ENCODE measurements around the gene KCNJ16. TPM values are rescaled to one million over a fixed set of nuclear protein-coding genes. Genes with fewer than 3 reads are reported as not detected.
"Not testable (repeated sequence)": the region's sequence is repeated elsewhere in the genome, so short reads cannot be mapped to it uniquely, and the experiment has no call there.

KCNJ16 gene
- total RNA-seq = not detected in 2 replicates

DNA sequence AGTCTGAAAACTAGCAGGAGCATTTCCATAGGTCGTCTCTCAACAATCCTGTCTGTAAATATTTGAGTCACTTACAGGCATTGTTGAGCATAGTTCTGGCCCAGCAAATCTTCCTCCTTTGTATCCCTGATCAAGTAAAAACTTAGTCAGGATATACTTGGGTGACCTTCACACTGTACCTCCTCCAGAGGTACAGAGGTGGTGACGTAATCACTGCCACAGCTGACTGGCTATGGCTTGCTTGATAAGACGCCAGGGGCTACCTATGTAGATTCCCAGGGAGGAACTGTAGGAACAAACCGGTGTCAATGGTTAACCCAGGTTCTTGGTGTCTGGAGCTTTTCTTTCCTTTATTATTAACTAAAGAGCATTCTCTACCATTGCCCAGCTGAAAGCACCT is at the start of gene KCNJ16:
KCNJ16 (plus strand) TSS at position 270 of the 400 bp plus-strand sequence. CDS start 56,863 bp downstream, outside the sequence.
- Mint-ChIP-seq H3K4me1 (no peaks in the 10 kb centered on the region), H3K36me3 (ENCODE audit: low read depth) (no peaks in the 10 kb centered on the region), H3K27ac (no peak within 1 kb of the TSS), H3K9me3 (no peaks in the 10 kb centered on the region), H3K4me3 (no peak within 1 kb of the TSS), H3K27me3 (peaks cover 7% of the 10 kb centered on the region)
- intact Hi-C loops (cut with micrococcal nuclease) = no loop called here
- DNase-seq = no peak

DNA sequence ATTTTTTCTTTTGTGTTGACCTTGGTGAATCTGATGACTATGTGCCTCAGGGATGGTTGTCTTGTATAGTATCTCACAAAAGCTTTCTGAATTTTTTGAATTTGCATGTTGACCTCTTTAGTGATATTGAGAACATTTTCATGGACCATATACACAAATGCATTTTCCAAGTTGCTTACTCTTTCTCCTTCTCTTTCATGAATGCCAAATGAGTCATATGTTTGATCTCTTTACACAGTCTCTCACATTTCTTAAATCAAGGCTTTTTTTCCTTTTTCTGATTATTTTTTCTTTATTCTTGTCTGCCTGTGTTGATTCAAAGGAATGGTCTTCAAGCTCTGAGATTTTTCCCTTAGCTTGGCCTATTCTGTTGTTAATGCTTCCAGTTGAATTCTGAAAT is 46.6 kb upstream of the KCNJ16 start:
- Mint-ChIP-seq H3K36me3 (ENCODE audit: low read depth) (no peaks in the 10 kb centered on the region), H3K27me3 (no peaks in the 10 kb centered on the region), H3K4me3 (no peak overlapping the region), H3K4me1 (no peaks in the 10 kb centered on the region), H3K9me3 (peaks cover 3% of the 10 kb centered on the region), H3K27ac (no peak overlapping the region)
- intact Hi-C loops (cut with micrococcal nuclease) = no loop called here
- no peak for DNase-seq

DNA sequence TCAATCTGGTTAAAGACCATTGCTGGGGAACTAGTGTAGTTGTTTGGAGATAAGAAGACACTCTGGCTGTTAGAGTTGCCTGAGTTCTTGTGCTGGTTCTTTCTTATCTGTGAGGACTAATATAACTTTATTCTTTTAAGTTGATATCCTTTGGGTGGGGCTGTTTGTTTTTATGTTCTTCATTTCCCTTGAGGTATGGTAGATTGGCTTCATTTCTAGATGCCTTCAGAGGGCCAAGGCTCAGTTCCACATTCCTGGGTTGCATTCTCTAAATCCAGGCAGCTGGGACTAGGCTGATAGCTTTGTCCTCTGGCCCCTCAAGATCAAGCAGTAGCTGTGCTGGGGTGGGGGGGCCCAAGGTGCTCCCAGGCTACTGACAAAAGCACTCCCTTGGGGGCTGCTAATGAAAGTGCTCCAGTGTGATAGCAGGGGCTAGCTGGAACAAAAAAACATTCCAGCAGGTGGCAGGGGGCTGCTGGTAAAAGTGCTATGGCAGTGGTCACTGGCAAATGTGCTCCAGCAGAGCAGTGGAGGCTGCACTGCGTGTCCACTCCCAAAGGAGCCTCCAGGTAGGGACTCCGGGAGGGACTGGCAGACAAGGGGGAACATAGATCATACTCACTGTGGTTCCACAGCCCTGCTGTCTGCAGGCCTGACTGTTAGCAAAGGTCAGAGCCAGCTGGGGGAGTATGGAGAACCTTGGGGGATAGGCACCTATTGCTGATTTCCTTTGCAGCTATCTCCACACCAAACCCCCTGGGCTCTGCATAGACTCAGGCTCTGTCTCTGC is 45.9 kb upstream of the KCNJ16 start:
- H3K4me1 Mint-ChIP-seq = no peaks in the 10 kb centered on the region
- no peaks in the 10 kb centered on the region for H3K27me3 Mint-ChIP-seq
- DNase-seq = no peak
- H3K27ac Mint-ChIP-seq = no peak overlapping the region
- H3K9me3 Mint-ChIP-seq = peaks cover 4% of the 10 kb centered on the region
- H3K36me3 Mint-ChIP-seq (ENCODE audit: low read depth) = no peaks in the 10 kb centered on the region
- intact Hi-C loops (cut with micrococcal nuclease) = no loop called here
- H3K4me3 Mint-ChIP-seq = no peak overlapping the region

DNA sequence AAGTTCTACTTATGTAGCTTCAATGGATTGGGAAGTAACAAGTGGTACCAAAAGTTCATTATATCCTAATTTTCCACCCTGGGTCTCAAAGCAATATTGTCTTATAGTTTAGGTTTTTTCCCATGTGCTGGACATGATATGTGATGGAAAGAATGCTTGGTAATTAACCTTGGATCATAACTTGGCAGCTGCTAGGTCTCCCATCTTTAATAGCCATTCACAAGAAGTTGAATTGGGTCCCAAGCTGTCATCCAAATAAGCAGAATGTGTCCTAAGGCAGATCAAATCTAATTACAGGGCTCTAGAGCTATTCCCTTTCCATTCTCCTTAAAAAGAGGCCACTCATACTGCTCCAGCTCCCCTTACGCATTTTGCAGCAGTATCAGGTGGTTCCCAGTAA is 44.7 kb upstream of the KCNJ16 start:
- Mint-ChIP-seq H3K4me3 (no peak overlapping the region), H3K4me1 (no peaks in the 10 kb centered on the region), H3K27me3 (no peaks in the 10 kb centered on the region), H3K27ac (no peak overlapping the region), H3K36me3 (ENCODE audit: low read depth) (no peaks in the 10 kb centered on the region), H3K9me3 (peaks cover 4% of the 10 kb centered on the region)
- intact Hi-C loops (cut with micrococcal nuclease) = no loop called here
- no peak for DNase-seq

DNA sequence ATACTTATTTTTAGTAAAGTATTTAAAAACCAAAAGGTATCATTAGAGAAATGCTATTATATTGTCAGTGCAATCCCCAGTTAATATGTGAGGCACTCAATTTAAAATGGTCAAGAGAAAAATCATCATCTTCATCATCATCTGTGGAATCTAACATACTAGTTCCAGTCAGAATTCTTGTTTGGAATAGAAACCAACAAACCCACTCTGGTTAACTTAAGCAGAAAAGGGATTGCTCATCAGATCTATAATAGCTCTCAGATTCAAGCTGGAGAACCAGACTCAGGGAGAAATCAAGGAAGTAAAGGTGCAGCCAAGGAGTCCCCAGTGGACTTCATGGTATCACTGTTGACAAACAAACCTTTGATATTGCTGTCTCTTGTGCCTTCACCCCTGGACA is 43.7 kb upstream of the KCNJ16 start:
- no peaks in the 10 kb centered on the region for H3K4me1 Mint-ChIP-seq
- no peaks in the 10 kb centered on the region for H3K36me3 Mint-ChIP-seq (ENCODE audit: low read depth)
- intact Hi-C loops (cut with micrococcal nuclease) = no loop called here

GRCh38 chr17:70033165-70033564 is 41.9 kb upstream of the KCNJ16 start:
- H3K4me1 Mint-ChIP-seq = no peaks in the 10 kb centered on the region
- intact Hi-C loops (cut with micrococcal nuclease) = no loop called here
- H3K9me3 Mint-ChIP-seq = peaks cover 4% of the 10 kb centered on the region
- no peaks in the 10 kb centered on the region for H3K27me3 Mint-ChIP-seq
- DNase-seq = no peak
- H3K4me3 Mint-ChIP-seq = no peak overlapping the region
- no peak overlapping the region for H3K27ac Mint-ChIP-seq
- no peaks in the 10 kb centered on the region for H3K36me3 Mint-ChIP-seq (ENCODE audit: low read depth)

More for the DNA sequence above, 43.7 kb upstream of the KCNJ16 start:
- Mint-ChIP-seq H3K27me3 (no peaks in the 10 kb centered on the region), H3K9me3 (peaks cover 4% of the 10 kb centered on the region), H3K4me3 (no peak overlapping the region), H3K27ac (no peak overlapping the region)
- no peak for DNase-seq

DNA sequence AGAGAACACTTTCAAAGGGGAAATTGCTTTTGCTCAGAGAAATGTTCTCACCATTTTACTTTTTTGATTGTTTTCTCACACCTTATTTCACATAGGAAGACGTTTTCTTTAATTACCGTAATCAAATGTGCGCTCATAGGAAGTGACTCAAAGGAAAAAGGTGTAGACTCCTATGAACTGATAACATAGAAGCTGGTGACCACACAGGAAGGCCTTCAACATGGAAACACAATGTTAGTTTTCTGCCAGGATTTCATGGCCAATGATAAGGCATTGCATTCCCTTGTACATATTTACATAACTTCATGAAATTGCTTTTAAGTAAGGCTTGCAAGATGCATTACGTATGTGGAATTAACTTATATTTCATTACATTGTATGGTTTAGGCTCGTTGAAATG is 40.9 kb upstream of the KCNJ16 start:
- DNase-seq = no peak
- no peak overlapping the region for H3K27ac Mint-ChIP-seq
- intact Hi-C loops (cut with micrococcal nuclease) = no loop called here
- no peaks in the 10 kb centered on the region for H3K36me3 Mint-ChIP-seq (ENCODE audit: low read depth)
- H3K4me3 Mint-ChIP-seq = no peak overlapping the region
- peaks cover 4% of the 10 kb centered on the region for H3K9me3 Mint-ChIP-seq
- H3K4me1 Mint-ChIP-seq = no peaks in the 10 kb centered on the region
- H3K27me3 Mint-ChIP-seq = no peaks in the 10 kb centered on the region

DNA sequence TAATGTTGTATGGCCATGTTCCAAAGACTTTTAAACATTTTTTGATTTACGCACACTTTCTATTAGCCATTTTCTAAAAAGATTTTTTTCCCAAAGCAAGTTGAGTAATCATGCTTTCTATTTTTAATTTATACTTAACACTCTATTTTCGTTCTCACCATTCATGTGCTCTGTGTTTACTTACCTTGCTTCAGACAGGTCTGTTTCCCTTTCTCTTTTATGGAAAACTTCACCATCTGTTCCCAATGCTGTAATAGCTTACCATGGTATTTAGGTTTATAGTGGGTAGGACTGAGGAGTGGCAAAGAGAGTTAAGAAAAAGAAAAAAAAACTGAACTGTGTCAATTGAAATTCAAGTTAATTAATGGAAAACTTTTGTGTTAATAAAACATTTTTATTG is 37.5 kb upstream of the KCNJ16 start:
- Mint-ChIP-seq H3K4me3 (no peak overlapping the region), H3K36me3 (ENCODE audit: low read depth) (no peaks in the 10 kb centered on the region), H3K9me3 (peaks cover 4% of the 10 kb centered on the region), H3K27ac (no peak overlapping the region), H3K4me1 (no peaks in the 10 kb centered on the region), H3K27me3 (no peaks in the 10 kb centered on the region)
- intact Hi-C loops (cut with micrococcal nuclease) = no loop called here
- no peak for DNase-seq

DNA sequence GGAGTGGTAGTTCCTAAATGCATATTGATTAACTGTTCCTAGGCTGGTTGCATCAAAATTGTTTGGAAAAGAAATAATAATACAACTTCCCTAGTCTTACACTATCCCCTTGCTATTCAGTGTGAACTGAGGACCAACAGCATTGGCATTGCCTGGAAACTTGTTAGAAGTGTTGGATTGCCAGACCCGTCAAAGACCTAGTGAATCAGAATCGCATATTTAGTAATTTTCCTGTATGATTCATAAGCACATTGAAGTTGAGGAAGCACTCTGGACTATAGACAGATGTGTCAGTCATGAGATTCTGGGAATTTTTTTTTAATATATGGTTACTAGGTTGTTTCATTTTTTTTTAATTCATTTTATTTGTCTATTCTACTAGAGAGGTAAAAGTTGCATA is 34.7 kb upstream of the KCNJ16 start:
- no peak for DNase-seq
- Mint-ChIP-seq H3K36me3 (ENCODE audit: low read depth) (no peaks in the 10 kb centered on the region), H3K27me3 (no peaks in the 10 kb centered on the region), H3K27ac (no peak overlapping the region), H3K9me3 (no peaks in the 10 kb centered on the region), H3K4me1 (no peaks in the 10 kb centered on the region), H3K4me3 (no peak overlapping the region)
- intact Hi-C loops (cut with micrococcal nuclease) = no loop called here

GRCh38 chr17:70041061-70041460 is 34.0 kb upstream of the KCNJ16 start:
- no peaks in the 10 kb centered on the region for H3K36me3 Mint-ChIP-seq (ENCODE audit: low read depth)
- no peak overlapping the region for H3K27ac Mint-ChIP-seq
- H3K4me1 Mint-ChIP-seq = no peaks in the 10 kb centered on the region
- H3K27me3 Mint-ChIP-seq = no peaks in the 10 kb centered on the region
- no peaks in the 10 kb centered on the region for H3K9me3 Mint-ChIP-seq
- DNase-seq = no peak
- no peak overlapping the region for H3K4me3 Mint-ChIP-seq
- intact Hi-C loops (cut with micrococcal nuclease) = no loop called here

GRCh38 chr17:70041540-70041939 is 33.5 kb upstream of the KCNJ16 start:
- no peaks in the 10 kb centered on the region for H3K27me3 Mint-ChIP-seq
- no peak for DNase-seq
- H3K36me3 Mint-ChIP-seq (ENCODE audit: low read depth) = no peaks in the 10 kb centered on the region
- H3K27ac Mint-ChIP-seq = no peak overlapping the region
- H3K4me3 Mint-ChIP-seq = no peak overlapping the region
- no peaks in the 10 kb centered on the region for H3K9me3 Mint-ChIP-seq
- intact Hi-C loops (cut with micrococcal nuclease) = no loop called here
- no peaks in the 10 kb centered on the region for H3K4me1 Mint-ChIP-seq

- H3K9me3 Mint-ChIP-seq = not testable (repeated sequence)
Measured at GRCh38 chr17:70045780-70046179, 29.2 kb upstream of the KCNJ16 start.

GRCh38 chr17:70047619-70048419 is 27.2 kb upstream of the KCNJ16 start:
- Mint-ChIP-seq H3K4me1 (no peaks in the 10 kb centered on the region), H3K9me3 (peaks cover 5% of the 10 kb centered on the region)
- intact Hi-C loops (cut with micrococcal nuclease) = no loop called here

More at GRCh38 chr17:70045780-70046179, 29.2 kb upstream of the KCNJ16 start:
- H3K4me3 Mint-ChIP-seq; H3K4me1 Mint-ChIP-seq; H3K36me3 Mint-ChIP-seq (ENCODE audit: low read depth); H3K27ac Mint-ChIP-seq; H3K27me3 Mint-ChIP-seq; intact Hi-C loops (cut with micrococcal nuclease); DNase-seq: not testable (repeated sequence)

GRCh38 chr17:70049801-70050591 is 25.0 kb upstream of the KCNJ16 start:
- Mint-ChIP-seq H3K27me3 (peaks cover 2% of the 10 kb centered on the region), H3K4me3 (no peak overlapping the region), H3K4me1 (no peaks in the 10 kb centered on the region), H3K27ac (no peak overlapping the region), H3K36me3 (ENCODE audit: low read depth) (no peaks in the 10 kb centered on the region), H3K9me3 (peaks cover 5% of the 10 kb centered on the region)
- no peak for DNase-seq
- intact Hi-C loops (cut with micrococcal nuclease) = no loop called here

More at GRCh38 chr17:70047619-70048419, 27.2 kb upstream of the KCNJ16 start:
- Mint-ChIP-seq H3K36me3 (ENCODE audit: low read depth) (no peaks in the 10 kb centered on the region), H3K27me3 (no peaks in the 10 kb centered on the region), H3K27ac (no peak overlapping the region), H3K4me3 (no peak overlapping the region)
- no peak for DNase-seq
